AG09319 (cell line): Measurements from ENCODE around the gene GUCY2C.

ENCODE experiments used
- DNase-seq: peaks from one replicate; pipeline ENCODE4 v3.0.0-alpha.2; 2010; ENCODE audit warnings: low read depth; ENCODE audit errors: extremely low read depth
- TF ChIP-seq, protein P1 (sequence below): IDR thresholded peaks from 2 replicates; pipeline ENCODE4 v1.5.1; 2011; ENCODE audit warnings: low read depth, mild to moderate bottlenecking, inconsistent platforms, low read length, moderate library complexity

GUCY2C gene

DNA sequence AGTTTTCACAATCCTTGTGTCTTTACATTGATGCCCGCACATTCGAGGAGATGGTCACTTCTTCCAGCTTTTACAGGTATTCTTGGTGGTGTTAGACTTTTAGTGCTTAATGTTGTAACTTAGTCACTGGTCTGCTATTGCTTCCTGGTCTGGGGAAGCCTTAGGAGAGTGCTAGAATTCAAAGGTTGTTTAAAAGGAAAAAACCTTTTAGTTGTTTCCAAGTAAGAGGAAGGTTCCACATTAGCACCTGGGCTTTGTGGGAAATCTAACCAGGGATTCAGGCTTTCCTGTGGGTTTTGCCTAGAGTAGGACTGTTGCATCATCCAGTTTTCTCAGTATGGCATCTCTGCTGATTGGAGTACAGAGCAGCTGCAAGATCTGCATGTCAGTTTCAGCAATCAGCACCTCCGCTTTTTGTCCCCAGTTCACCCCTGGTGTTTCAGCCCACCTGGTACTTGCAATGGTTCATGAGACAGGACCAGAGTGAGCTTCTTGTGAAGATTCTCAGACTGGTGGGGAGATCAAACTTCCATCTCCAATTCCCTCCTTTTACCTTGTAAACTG lies 84.7 kb downstream of the GUCY2C start:
- TF ChIP-seq, protein P1, sequence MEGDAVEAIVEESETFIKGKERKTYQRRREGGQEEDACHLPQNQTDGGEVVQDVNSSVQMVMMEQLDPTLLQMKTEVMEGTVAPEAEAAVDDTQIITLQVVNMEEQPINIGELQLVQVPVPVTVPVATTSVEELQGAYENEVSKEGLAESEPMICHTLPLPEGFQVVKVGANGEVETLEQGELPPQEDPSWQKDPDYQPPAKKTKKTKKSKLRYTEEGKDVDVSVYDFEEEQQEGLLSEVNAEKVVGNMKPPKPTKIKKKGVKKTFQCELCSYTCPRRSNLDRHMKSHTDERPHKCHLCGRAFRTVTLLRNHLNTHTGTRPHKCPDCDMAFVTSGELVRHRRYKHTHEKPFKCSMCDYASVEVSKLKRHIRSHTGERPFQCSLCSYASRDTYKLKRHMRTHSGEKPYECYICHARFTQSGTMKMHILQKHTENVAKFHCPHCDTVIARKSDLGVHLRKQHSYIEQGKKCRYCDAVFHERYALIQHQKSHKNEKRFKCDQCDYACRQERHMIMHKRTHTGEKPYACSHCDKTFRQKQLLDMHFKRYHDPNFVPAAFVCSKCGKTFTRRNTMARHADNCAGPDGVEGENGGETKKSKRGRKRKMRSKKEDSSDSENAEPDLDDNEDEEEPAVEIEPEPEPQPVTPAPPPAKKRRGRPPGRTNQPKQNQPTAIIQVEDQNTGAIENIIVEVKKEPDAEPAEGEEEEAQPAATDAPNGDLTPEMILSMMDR = no peak
- no peak for DNase-seq

DNA sequence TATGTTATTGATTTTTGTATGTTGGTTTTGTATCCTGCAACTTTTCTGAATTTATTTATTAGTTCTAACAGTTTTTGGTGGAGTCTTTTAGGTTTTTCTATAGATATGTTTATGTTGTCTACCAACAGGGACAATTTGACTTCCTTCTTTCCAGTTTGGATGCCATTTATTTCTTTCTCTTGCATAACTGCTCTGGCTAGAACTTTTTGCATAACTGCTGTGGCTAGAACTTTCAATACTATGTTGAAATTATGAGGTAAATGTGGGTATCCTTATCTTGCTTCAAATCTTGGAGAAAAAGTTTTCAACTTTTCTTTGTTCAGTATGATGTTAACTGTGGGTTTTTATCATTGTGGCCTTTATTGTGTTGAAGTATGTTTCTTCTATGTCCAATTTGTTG lies 88.8 kb downstream of the GUCY2C start:
- TF ChIP-seq, protein P1 = no peak
- DNase-seq = no peak

DNA sequence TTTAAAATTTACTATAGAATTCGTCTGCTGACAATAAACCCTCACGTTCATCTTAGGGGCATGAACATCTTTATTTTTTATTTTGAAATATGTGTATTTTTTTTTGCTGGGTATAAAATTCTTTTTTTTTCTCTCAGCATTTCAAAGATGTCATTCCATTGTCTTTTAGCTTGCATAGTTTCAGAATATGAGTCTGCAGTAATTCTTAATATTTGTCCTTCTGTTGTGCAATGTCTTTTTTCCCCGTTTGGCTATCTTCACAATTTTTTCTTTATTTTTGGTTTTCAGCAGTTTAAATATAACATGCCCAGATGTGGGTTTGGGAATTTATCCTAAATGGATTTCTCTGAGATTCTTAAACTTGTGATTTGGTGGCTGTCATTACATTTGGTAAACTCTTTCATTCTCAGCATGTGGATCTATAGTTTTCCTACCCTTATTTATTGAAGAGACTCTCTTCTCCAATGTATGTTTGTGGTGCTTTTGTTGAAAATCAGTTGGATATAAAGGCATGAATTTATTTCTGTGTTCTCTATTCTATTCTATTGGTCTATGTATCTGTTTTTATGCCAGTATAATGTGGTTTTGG lies 90.9 kb downstream of the GUCY2C start:
- DNase-seq = no peak
- TF ChIP-seq, protein P1 = no peak

DNA sequence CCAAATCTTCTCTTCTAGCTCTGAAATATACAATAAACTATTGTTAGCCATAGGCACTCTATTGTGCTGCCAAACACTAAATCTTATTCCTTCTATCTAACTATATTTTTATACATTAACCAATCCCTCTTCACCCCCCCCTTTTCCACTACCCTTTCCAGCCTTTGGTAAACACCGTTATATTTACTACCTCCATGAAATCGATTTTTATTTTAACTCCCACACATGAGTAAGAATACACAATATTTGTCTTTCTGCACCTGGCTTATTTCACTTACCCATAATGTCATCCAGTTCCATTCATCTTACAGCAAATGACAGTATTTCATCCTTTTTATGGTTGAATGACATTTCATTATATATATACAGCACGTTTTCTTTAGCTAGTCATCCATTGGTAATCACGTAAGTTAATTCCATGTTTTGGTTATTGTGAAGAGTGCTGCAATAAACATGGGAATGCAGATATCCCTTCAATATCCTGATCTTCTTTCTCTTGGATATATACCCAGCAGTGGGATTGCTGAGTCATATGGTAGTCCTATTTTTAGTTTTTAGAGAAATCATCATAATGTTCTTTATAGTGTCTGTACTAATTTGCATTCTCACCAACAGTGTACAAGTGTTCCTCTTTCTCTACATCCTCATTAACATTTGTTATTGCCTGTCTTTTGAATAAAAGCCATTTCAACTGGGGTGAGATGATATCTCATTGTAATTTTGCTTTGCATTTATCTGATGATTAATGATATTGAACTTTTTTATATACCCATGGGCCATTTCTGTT lies 94.5 kb downstream of the GUCY2C start:
- TF ChIP-seq, protein P1 = no peak
- DNase-seq = no peak

DNA sequence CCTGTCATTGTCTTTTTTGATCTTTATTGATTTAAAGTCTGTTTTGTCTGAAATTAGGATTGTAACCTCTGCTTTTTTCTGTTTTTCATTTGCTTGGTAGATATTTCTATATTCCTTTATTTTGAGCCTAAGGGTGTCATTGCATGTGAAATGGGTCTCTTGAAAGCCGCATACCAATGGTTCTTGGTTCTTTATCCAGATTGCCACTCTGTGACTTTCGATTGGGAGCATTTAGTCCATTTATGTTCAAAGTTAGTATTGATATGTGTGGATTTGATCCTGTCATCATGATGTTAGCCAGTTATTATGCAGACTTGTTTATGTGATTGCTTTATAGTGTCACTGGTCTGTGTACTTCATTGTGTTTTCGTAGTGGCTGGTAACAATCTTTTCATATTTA lies 98.9 kb downstream of the GUCY2C start:
- TF ChIP-seq, protein P1 = no peak
- DNase-seq = no peak

DNA sequence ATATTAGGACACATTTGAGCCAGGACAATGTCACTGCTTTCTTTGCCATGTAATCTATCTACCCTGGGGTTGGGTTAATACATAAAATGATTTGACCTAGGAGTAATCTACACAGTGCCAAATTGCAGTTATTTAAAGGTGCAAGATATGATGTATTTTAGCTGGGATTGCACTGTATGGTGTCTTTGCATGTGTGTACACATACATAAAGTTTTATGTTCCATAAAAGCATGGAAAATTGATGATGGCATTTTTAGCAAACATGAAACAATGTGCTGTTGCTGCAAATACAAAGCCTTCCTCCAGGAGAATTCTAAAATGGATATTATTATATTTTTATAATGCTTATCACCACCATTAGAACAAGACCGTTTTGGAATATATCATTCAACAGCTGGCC lies 104.7 kb downstream of the GUCY2C start:
- TF ChIP-seq, protein P1 = no peak
- DNase-seq = no peak
